HG03045 (cell line): ENCODE results near the gene GLIS1.

Source experiments
- ATAC-seq: cut with Tn5 transposase; IDR thresholded peaks from one replicate; pipeline ENCODE4 v1.9.1; 2021; ENCODE audit warnings: mild to moderate bottlenecking, moderate library complexity; ENCODE audit not compliant: unreplicated experiment

Gene GLIS1

GRCh38 chr1:53541263-53541625 lies 197.7 kb downstream of the GLIS1 start:
- ATAC-seq, result no peak

- ATAC-seq, result no peak
Observed at GRCh38 chr1:53540604-53541262, 198.2 kb downstream of the GLIS1 start.

GRCh38 chr1:53539711-53540603 lies 199.0 kb downstream of the GLIS1 start:
- no peak for ATAC-seq

- ATAC-seq, result no peak
Observed at GRCh38 chr1:53539226-53539625, 199.7 kb downstream of the GLIS1 start.

- ATAC-seq, result no peak
Observed at GRCh38 chr1:53536606-53537005, 202.4 kb downstream of the GLIS1 start.

- ATAC-seq, result no peak
Observed at GRCh38 chr1:53535846-53536245, 203.1 kb downstream of the GLIS1 start.

- ATAC-seq, result no peak
Observed at GRCh38 chr1:53535226-53535625, 203.7 kb downstream of the GLIS1 start.

- no peak for ATAC-seq
Observed at GRCh38 chr1:53532912-53533311, 206.1 kb downstream of the GLIS1 start.

- no peak for ATAC-seq
Observed at GRCh38 chr1:53532377-53532776, 206.6 kb downstream of the GLIS1 start.

- ATAC-seq, result no peak
Observed at GRCh38 chr1:53530550-53530949, 208.4 kb downstream of the GLIS1 start.

GRCh38 chr1:53529555-53529954 lies 209.4 kb downstream of the GLIS1 start:
- no peak for ATAC-seq

GRCh38 chr1:53527368-53527767 lies 211.6 kb downstream of the GLIS1 start:
- ATAC-seq, result no peak

GRCh38 chr1:53526451-53527101 lies 212.4 kb downstream of the GLIS1 start:
- ATAC-seq, result no peak

GRCh38 chr1:53525595-53525994 lies 213.4 kb downstream of the GLIS1 start:
- no peak for ATAC-seq

- ATAC-seq, result no peak
Observed at GRCh38 chr1:53524428-53525375, 214.3 kb downstream of the GLIS1 start.

GRCh38 chr1:53521924-53522552 lies 216.9 kb downstream of the GLIS1 start:
- ATAC-seq, result no peak

GRCh38 chr1:53520481-53520880 lies 218.5 kb downstream of the GLIS1 start:
- ATAC-seq, result no peak

GRCh38 chr1:53519421-53519820 lies 219.5 kb downstream of the GLIS1 start:
- ATAC-seq, result no peak

GRCh38 chr1:53518775-53519174 lies 220.2 kb downstream of the GLIS1 start:
- ATAC-seq, result no peak

- no peak for ATAC-seq
Observed at GRCh38 chr1:53517821-53518352, 221.1 kb downstream of the GLIS1 start.
